GM23338 (cell line): ENCODE data around the gene SIM1. TPM values are rescaled to one million over a fixed set of nuclear protein-coding genes. Genes with fewer than 3 reads are reported as not detected.

Source experiments
- ATAC-seq: fragments of 200-7000 bp; cut with Tn5 transposase; 3 replicates; pipeline ENCODE4 v1.9.1; 2020
- DNase-seq: peaks from one replicate; pipeline ENCODE4 v3.0.0-alpha.2; 2015; ENCODE audit warnings: low spot score
- H2AFZ ChIP-seq: fragments of 200-600 bp; sonication (generic); 2 replicates; pipeline ENCODE4 v1.8.0; 2016; ENCODE audit warnings: antibody characterized with exemption, mild to moderate bottlenecking, moderate library complexity
- H3F3A ChIP-seq: fragments of 200-600 bp; sonication (generic); replicated peaks from 2 replicates; pipeline ENCODE4 v1.8.0; 2017; ENCODE audit warnings: antibody characterized with exemption, mixed run types, low read depth
- H3K27ac ChIP-seq: fragments of 200-600 bp; sonication (generic); 2 replicates; pipeline ENCODE4 v1.6.1; 2016; ENCODE audit warnings: low read depth
- H3K27me3 ChIP-seq: fragments of 200-600 bp; sonication (generic); 2 replicates; pipeline ENCODE4 v1.8.0; 2016; ENCODE audit warnings: mild to moderate bottlenecking, mixed run types, moderate library complexity; ENCODE audit not compliant: insufficient read depth
- H3K36me3 ChIP-seq: fragments of 200-600 bp; sonication (generic); 2 replicates; pipeline ENCODE4 v1.8.0; 2016; ENCODE audit warnings: mild to moderate bottlenecking; ENCODE audit not compliant: insufficient read depth
- H3K4me1 ChIP-seq: fragments of 200-600 bp; sonication (generic); 2 replicates; pipeline ENCODE4 v1.8.0; 2016; ENCODE audit warnings: mild to moderate bottlenecking, moderate library complexity; ENCODE audit not compliant: insufficient read depth
- H3K4me2 ChIP-seq: fragments of 200-600 bp; sonication (generic); 2 replicates; pipeline ENCODE4 v1.7.1; 2017; ENCODE audit warnings: mixed run types
- H3K4me3 ChIP-seq: fragments of 200-600 bp; sonication (generic); 2 replicates; pipeline ENCODE4 v1.6.1; 2016; ENCODE audit warnings: mixed run types
- H3K79me2 ChIP-seq: fragments of 200-600 bp; sonication (generic); replicated peaks from 2 replicates; pipeline ENCODE4 v1.8.0; 2017; ENCODE audit warnings: mild to moderate bottlenecking; ENCODE audit not compliant: insufficient read depth
- H3K9me2 ChIP-seq: fragments of 200-600 bp; sonication (generic); 2 replicates; pipeline ENCODE4 v1.8.0; 2017; ENCODE audit not compliant: insufficient read depth
- H4K20me1 ChIP-seq: fragments of 200-600 bp; sonication (generic); replicated peaks from 2 replicates; pipeline ENCODE4 v1.8.0; 2017; ENCODE audit warnings: mild to moderate bottlenecking; ENCODE audit not compliant: insufficient read depth
- H3K27ac Mint-ChIP-seq: 2 replicates; pipeline ENCODE4 v1.8.0; 2020; ENCODE audit warnings: inconsistent platforms, mild to moderate bottlenecking, moderate library complexity, mixed read lengths
- H3K27me3 Mint-ChIP-seq: 3 replicates; pipeline ENCODE4 v1.8.0; 2022; ENCODE audit warnings: low read depth, mild to moderate bottlenecking, moderate library complexity, mixed read lengths, inconsistent platforms; ENCODE audit not compliant: insufficient read depth, poor library complexity
- H3K36me3 Mint-ChIP-seq: 3 replicates; pipeline ENCODE4 v1.8.0; 2021; ENCODE audit warnings: low read depth, mild to moderate bottlenecking, inconsistent platforms, moderate library complexity, mixed read lengths
- H3K4me1 Mint-ChIP-seq: 3 replicates; pipeline ENCODE4 v1.8.0; 2020; ENCODE audit warnings: mild to moderate bottlenecking, inconsistent platforms, mixed read lengths
- H3K4me3 Mint-ChIP-seq: 3 replicates; pipeline ENCODE4 v1.8.0; 2021; ENCODE audit warnings: moderate library complexity, mild to moderate bottlenecking, inconsistent platforms, mixed read lengths
- H3K9me3 Mint-ChIP-seq: 3 replicates; pipeline ENCODE4 v1.8.0; 2020; ENCODE audit warnings: moderate library complexity, mild to moderate bottlenecking, inconsistent platforms, mixed read lengths
- CTCF ChIP-seq, 2 experiments: fragments of 200-600 bp in 1 of 2; sonication (generic) in 1 of 2; conservative IDR thresholded peaks; 2 replicates each; pipeline versions ENCODE4 v1.5.1 to v1.6.1; 2016 to 2017; ENCODE audit warnings: antibody characterized with exemption in 2 of 2, low read depth in 2 of 2, mild to moderate bottlenecking in 2 of 2, moderate library complexity in 1 of 2
- ETS1 ChIP-seq: IDR thresholded peaks from 2 replicates; pipeline ENCODE4 v1.6.1; 2016; ENCODE audit warnings: antibody characterized with exemption
- EZH2phosphoT487 ChIP-seq: fragments of 200-600 bp; sonication (generic); IDR thresholded peaks from one replicate; pipeline ENCODE4 v1.8.1; 2018; ENCODE audit warnings: antibody characterized with exemption; ENCODE audit not compliant: unreplicated experiment
- REST ChIP-seq: IDR thresholded peaks from one replicate; pipeline ENCODE4 v1.6.1; 2018; ENCODE audit warnings: antibody characterized with exemption; ENCODE audit not compliant: unreplicated experiment
- ZNF114 ChIP-seq: fragments of 250-450 bp; sonication (Bioruptor Pico); IDR thresholded peaks from 2 replicates; pipeline ENCODE4 v1.5.0; 2020; ENCODE audit warnings: mild to moderate bottlenecking, moderate library complexity
- ZNF331 ChIP-seq: fragments of 250-450 bp; sonication (Bioruptor Pico); IDR thresholded peaks from 2 replicates; pipeline ENCODE4 v1.5.0; 2020; ENCODE audit warnings: low read depth, mild to moderate bottlenecking, moderate library complexity
- polyA plus RNA-seq: library from polyadenylated mRNA; unstranded; fragments of >200 nt; fragmentation: Nextera tagmentation; extraction: Ambion mirVana; gene quantifications from 2 replicates; pipeline ENCODE4 v1.2.1, GENCODE V29; 2016
- total RNA-seq: library from RNA; depleted of rRNA; stranded (reverse); fragments of >200 nt; shearing (Covaris generic); gene quantifications from 2 replicates; pipeline ENCODE4 v1.2.3, GENCODE V29; 2014

Gene SIM1
- total and polyA plus RNA-seq, 2 experiments from 2014 or later = 0.42 to 0.49 TPM

GRCh38 chr6:100343316-100344077 lies 121.2 kb downstream of the SIM1 start (continued):
- TF ChIP-seq ETS1 (no peak), ZNF331 (CRISPR knock-in tag) (no peak), EZH2phosphoT487 (no peak), ZNF114 (CRISPR knock-in tag) (no peak)

GRCh38 chr6:100342830-100343229 lies 121.9 kb downstream of the SIM1 start:
- Mint-ChIP-seq H3K4me1 (peaks cover under 1% of the 10 kb centered on the region; the same call in 2 of the 3 replicates), H3K36me3 (no peaks in the 10 kb centered on the region), H3K4me3 (no peak overlapping the region), H3K9me3 (no peaks in the 10 kb centered on the region; the same call in 2 of the 3 replicates), H3K27me3 (peaks cover 2% of the 10 kb centered on the region), H3K27ac (no peak overlapping the region)
- no peak overlapping the region for H2AFZ ChIP-seq
- ATAC-seq = no peak
- no peaks in the 10 kb centered on the region for H3K27me3 ChIP-seq
- H3K9me2 ChIP-seq = no peaks in the 10 kb centered on the region
- H3F3A ChIP-seq = no peaks in the 10 kb centered on the region
- H3K27ac ChIP-seq = no peak overlapping the region
- no peaks in the 10 kb centered on the region for H4K20me1 ChIP-seq
- H3K4me1 ChIP-seq = peaks cover 4% of the 10 kb centered on the region; the same call in 1 of the 2 replicates
- no peaks in the 10 kb centered on the region for H3K79me2 ChIP-seq
- TF ChIP-seq ETS1 (no peak), CTCF (conservative IDR thresholded peaks at IDR 0.05; ENCODE audit: low read depth in 2 of 2) (no peak), ZNF114 (CRISPR knock-in tag) (no peak), REST (no peak)
- no peak for DNase-seq
- H3K4me2 ChIP-seq = no peak overlapping the region
- H3K36me3 ChIP-seq = no peaks in the 10 kb centered on the region
- H3K4me3 ChIP-seq = no peak overlapping the region
